8988T (cell line): ENCODE results near the gene PTH1R.

Experiments
- DNase-seq: peaks from one replicate; pipeline ENCODE4 v3.0.0; 2011

PTH1R gene

DNA sequence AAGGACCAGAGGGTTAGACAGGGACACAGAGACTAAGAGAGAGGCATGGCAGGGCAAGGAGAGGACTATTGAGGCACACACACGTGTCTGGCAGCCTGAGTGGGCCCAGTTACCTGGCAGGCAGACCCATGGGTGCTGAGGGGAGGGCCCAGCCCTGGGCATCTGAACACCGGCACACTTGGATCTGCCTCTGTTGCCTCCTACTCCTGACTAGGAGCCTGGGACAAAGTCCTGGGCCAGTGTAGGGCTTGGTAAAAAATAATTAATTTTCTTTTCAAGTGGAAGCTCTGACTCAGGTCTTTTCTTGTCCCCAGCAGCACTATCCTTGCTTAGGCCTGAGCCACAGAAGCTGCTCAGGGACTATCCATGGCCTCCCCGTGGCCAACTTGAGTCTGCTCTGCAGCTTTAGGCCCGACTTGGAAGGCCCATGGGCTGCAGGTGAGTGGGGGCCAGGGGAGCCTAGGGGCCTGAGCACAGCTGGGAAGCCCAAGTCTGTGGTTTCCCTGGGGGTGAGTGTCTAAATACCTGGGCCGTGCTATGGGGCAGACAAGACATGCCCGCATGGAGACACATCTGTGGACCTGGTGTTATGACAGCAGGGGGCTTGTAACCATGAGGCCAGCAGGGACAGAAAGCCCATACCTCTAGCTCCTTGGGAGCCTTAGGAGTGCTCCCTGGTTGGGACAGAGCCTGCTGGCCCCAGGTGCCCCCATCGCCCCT lies at the start of gene PTH1R:
Gene PTH1R, plus strand, starts transcription at position 316 of the 720 bp plus-strand sequence. CDS start 5,839 bp downstream, outside the sequence.
- DNase-seq = no peak

DNA sequence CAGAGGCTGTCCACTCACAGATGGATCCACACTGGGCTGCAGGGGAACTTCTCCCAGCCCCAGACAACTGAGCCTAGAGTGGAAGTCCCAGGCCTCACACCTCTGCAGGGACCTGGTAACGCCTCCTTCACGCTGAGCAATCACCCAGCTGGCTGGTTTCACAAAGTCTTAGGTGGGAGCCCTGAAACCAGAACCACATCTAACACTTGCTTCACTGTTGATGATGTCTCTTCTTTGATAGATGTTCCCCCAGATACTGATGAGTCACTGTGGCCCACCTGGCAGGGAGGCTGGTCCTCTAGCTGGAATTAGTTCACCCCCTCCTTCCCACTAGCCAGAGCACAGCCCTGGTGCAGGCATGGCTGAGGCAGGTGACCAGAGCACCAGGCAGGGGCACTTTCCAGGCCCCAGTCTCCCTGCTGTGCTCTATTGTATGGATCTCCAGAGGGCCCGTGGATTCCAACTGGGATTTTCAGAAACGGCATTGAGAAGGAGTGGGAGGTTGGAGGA lies 47.8 kb upstream of the PTH1R start:
- DNase-seq = no peak

DNA sequence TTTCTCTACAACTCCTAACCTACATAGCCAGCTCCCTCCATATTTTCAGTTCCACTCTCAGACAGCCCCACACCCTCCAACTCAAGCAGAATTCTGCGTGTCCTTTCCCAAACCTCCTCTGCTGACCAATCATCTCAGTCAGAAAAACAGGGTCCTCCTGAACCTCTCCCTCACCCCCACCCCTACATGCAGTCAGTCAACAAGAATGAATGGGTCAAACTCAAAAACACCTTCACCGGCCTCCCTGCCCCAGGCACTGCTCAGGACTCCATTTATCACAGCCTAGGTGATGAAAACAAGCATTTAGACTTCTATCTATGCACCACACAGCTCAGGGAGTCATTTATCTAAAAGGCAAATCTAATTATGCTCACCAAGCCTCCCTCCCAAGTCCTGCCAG lies 46.7 kb upstream of the PTH1R start:
- no peak for DNase-seq

DNA sequence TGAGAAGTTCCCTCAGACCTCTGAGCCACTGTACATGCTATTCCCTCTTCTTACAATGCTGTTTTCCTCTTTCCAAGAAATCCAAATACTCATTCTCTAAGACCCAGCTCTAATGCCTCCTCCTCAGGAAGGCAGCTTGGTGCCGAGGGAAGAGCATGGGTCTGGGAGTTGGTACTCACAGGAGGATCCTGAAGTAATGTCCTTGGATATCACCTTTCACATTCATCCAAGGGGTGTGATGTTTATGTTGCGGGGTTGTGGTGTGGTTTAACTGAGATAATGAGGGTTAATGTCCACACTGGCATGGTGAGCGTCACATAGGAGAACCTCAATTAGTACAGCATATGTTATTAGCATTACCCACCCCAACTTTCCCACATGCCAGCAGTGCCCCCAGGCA lies 46.2 kb upstream of the PTH1R start:
- no peak for DNase-seq

DNA sequence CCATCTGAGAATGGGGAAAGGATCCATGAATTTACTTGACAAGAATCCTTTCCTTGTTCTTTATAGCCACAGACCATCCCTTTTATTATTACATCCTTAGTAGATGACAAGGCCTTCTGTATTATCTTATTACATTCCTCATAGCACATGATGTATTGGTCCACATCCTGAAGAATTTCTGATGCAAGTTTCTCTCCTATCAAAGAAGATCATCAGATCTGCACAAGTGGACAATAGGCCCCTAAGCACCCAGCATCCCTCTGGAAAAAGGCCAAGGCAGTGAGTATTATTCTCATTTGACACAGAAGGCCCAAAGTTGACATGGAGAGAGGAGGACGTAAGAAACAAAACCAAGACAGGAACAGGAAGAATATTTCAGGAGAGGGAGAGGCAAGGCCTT lies 45.7 kb upstream of the PTH1R start:
- DNase-seq = no peak

DNA sequence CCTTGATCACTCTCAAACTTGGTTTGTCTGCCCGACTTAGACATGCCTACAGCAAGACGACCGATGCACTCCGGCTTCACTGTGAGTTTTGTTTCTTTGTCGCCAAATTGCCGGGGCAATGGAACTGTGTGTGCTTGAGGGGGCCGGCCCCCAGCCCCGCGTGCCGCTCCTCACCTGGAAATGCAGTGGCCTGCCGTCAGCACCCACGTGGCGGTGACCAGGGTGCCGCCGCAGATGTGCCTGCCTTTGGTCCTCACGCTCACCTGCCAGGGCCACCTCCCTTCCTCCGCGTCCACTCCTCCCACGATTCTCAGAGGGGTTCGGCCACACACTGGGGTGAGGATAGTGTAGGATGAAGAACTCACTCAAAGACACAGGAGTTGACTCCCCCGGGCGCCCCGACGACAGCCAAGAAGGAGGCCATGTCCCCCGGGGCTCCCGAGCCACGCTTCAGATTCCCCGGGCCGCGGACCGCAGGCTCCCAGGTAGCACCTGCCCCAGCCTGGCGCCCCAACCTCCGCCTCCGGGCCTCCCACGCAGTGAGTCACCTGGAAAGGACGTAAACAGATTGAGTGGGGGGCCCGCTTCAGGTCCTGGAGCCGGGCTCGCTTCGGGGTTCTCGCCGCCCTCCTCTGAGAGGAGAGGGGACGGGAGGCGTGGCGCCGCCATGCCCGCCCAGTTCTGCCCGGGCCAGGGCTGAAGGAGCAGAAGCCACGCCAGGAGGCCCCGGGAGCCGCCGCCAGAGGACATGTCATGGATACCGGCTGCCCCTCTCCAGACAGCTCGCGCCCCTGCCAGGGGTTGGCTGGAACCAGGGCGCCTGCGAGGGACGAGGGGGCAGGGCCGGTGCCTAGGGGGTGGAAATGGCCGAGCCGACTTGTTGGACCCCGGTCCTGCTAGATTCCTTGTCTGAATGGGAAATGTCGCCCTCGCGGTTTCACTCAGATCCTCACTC lies 43.9 kb upstream of the PTH1R start:
- DNase-seq = no peak

DNA sequence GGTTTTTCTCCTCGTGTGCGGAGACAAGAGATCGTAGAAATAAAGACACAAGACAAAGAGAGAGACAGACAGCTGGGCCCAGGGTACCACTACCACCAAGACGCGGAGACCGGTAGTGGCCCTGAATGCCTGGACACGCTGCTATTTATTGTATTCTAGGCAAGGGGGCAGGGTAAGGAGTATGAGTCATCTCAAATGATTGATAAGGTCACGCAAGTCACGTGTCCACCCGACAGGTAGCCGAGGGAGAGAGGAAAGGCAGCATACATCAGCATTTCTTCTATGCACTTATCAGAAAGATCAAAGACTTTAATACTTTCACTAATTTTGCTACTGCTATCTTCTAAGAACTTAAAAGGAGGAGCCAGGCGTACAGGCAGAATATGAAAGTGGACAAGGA lies 42.5 kb upstream of the PTH1R start:
- DNase-seq = no peak

DNA sequence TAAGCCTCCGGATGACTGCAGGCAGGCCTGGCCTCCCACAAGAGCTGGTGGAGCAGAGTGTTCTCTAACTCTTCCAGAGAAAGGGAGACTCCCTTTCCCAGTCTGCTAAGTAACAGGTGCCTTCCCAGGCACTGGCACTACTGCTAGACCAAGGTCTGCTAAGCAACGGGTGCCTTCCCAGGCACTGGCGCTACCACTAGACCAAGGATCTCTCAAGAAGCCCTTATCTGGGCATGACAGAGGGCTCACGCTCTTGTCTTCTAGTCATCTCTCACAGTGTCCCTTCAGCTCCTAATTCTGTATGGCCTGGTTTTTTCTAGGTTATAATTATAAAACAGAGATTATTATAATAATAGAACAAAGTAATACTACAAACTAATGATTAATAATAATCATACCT lies 42.0 kb upstream of the PTH1R start:
- DNase-seq = no peak

DNA sequence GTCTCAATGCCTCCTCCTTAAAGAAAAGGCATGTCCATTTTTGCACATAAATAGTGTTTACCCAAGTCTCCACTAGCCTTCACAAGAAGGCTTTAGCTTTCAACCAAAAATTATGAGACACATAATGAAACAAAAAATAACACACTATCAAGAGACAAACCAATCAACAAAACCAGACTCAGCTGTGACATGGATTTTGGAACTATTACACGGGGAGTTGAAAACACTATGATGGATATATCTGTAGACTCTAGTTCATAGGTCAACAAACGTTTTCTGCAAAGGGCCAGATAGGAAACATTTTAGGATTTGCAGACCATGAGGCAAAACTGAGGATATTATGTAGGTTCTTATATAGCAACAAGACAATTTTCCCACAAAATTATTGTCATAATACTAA lies 39.2 kb upstream of the PTH1R start:
- DNase-seq = no peak

DNA sequence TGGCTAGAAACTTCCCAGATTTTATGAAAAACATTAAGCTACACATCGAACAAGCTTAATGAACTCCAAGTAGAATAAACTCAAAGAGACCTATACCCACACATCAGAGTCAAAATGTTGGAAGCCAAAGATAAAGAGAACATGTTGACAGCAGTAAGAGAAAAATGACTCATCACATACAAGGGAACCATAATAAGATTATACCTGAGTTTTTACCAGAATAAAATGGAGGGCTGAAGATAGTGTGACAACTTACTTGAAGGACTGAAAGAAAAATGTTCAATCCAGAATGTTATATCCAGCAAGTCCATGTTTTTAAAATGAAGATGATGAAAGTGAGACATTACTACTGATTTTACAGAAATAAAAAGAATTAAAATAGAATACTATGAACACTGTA lies 37.0 kb upstream of the PTH1R start:
- no peak for DNase-seq

DNA sequence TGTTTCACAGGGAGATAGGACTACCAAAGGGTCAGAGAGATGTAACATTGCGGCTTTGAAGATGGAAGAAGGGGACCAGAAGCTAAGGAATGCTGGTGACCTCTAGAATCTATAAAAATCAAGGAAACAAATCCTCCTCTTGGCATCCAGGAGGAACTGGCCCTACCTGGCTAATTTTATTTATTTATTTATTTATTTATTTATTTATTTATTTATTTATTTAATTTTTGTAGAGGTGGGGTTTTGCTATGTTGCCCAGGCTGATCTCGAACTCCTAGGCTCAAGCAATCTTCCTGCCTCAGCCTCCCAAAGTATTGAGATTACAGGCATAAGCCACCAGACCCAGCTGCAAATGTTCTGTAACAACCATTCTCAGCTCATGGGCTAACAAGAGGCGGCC lies 34.0 kb upstream of the PTH1R start:
- no peak for DNase-seq

DNA sequence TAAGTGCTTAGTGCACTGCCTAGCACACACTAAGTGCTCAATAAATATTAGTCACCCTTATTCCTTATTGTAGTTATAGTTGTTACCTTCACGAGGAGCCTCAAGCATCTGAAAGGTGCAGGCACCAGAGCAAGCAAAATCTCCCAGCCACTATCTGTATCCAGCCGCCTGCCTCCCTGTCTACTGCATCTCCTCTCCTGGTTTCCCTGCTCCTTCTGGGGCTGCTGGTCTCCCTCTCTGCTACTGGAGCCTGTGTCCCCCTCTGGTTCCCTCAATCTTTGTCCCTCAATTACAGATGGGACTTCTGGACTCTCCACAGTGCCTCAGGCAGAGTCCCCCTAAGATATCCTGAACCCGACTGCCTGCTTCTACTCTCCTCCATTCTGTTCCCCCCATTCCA lies 33.1 kb upstream of the PTH1R start:
- DNase-seq = no peak

DNA sequence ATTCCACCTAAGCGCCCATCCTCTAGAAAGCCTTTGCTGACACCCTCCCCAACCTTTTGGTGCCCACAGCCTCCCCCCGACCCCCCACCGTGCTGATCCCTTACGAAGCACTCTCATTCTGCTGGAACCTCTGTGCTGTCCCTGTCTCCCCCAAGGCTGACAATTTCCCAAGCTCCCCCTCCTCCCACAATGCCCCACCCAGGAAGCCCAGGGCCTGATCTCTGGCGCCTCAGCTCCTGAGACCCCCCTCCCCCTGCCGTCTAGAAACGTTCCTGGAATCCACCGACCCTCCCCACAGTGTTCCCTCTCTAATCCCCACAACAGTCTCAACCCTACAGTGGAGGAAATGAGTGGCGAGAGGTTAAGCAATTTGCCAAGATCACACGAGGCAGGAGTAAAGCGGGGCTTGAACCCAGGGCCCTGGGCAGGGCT lies 32.6 kb upstream of the PTH1R start:
- DNase-seq = no peak

DNA sequence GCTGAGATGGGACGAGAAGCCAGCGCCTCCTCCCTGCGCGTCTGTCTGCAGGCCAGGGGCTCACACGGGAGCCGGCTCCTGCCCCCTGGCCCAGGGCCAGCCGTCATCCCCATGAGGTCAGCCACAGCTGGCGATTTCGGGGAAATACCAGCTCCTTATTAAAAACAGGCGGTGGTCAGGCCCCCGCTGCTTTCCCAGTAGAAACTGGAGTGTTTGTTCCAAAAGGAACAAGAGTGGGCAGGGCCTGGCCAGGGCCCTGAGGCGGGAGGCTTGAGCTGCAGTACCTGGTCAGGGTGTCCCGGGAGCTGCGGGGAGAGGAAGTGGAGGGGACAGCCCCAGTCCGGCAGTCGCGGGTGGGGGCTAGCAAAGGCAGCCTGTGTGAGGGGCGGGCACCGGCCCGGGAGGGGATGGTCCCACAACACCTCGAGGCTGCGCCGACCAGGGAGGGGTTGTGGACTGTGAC lies 32.1 kb upstream of the PTH1R start:
- DNase-seq = no peak

DNA sequence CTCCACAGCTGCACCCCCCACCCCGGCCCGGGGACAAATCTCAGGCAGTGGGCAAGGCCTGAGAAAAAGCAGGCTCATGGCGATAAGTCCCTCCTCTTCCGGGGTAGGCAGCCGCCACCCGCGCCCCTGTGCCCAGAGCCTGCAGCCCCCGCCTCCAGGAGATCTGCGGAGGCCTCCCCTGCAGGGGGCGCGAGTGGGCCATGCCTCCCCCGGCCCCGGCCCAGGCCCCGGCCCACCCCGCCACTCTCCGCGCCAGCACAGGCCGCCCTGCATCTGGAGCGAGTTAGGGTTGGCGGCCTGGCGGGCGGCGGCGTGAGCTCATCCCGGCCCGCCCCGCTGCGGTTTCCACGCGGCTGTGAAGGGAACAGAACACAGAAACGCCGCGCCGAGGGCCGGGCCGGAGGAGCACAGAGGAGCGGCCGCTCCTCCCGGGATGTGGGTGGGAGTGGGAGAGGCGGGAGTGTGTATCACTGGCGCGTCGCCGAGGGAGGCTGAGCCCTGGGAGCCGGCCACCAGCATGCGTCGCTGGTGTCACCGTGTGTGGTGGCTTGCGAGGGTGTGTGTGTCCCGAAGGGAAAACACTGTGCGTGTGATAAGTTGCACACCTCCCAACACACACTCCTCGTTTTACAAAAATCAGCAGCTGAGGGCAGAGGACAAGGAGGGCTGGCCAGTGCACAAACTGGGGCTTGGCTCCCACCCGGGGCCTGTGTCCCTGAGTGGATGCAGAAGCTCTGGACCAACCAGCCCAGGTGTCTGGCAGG lies 31.5 kb upstream of the PTH1R start:
- DNase-seq = peak; percentile 69

DNA sequence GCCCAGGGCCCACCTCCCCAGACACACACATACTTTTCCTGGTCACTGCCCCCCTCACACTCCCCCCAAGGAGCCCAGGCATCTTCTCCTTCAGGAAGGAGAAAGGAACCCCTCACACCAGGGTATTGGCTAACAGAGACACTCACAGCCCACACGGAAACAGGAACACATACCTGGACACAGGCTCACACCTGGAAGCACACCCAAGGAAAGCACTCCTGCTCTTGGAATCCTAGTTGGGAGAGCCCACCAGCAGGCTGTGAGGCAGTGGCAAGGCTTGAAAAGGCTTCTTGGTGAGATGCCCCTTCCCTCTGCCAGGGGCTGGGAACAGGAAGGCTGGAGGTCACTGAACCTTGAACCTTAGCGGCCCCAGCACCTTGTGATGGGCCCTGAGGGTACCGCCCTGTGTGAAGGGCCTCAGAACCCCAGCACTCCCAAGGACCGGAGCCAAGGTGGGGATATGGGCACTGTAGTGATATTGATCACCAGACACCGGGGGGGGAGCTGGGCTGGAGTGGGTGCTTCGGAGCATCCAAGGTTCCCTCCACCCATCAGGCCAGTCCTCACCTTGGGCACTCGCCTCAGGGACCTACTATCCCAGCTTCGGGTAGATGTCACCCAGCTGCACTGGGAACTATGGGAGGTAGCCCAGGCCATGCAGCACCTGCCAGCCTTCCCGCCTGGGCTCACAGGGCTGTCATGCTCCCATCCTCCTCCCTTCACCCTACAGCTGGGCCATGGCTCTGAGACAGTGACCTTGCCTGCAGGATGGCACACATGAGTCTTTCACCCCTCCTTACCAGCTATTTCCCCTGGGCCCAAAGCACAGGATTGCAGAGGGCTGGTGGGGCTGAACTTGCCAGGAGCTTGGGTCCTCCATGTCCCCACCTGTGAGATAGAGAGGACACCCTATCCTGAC lies 30.6 kb upstream of the PTH1R start:
- no peak for DNase-seq

DNA sequence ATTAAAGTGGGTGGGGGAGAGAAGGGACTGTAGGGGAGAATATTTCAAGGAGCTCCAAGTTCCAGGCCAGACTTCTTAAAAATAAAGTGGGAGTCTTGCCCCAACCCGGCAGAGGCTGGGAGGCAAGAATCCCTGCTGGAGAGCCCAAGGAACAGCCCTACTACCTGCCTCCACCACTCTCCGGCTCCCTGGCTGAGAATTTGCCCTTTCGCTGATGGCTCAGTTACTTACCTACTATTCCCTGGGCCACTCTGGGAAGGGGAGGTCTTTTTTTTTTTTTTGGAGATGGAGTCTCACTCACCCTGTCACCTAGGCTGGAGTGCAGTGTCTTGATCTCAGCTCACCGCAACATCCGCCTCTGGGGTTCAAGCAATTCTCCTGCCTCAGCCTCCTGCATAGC lies 29.8 kb upstream of the PTH1R start:
- DNase-seq = no peak

DNA sequence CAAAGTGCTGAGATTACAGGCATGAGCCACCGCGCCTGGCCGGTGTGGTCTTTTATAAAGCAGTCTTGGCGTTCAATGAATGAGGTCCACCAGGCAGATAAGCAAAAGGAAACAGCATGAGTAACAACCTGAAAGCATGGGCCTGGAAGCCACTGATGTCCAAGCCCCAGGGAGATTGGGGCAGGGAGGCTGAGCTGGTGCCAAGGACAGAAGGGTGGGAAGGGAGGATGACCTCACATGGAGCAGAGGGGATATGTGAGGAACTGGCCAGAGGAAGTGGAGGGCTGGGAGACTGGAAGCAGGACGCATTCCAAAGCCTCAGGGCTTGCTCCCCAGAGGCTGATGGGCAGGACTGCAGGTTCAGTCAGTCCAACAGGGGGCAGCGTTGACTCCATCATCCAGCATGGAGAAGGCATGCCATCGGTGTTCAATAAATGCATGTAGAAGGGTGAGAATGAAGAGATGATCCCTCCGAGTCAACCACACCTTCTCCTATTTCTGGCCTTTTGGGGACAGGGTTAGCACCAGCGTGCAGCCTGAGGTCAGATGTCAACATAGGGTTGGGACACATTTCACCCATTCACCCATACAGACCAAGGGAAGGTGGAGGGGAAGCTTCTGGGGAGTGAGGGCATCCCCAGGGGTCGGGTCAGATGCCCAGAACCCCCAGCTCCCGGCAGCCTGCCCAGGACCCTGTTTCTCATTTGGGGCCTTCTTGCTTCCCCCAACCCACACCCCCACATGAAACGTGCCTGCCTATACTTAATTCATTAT lies 29.1 kb upstream of the PTH1R start:
- peak; percentile 81 for DNase-seq

DNA sequence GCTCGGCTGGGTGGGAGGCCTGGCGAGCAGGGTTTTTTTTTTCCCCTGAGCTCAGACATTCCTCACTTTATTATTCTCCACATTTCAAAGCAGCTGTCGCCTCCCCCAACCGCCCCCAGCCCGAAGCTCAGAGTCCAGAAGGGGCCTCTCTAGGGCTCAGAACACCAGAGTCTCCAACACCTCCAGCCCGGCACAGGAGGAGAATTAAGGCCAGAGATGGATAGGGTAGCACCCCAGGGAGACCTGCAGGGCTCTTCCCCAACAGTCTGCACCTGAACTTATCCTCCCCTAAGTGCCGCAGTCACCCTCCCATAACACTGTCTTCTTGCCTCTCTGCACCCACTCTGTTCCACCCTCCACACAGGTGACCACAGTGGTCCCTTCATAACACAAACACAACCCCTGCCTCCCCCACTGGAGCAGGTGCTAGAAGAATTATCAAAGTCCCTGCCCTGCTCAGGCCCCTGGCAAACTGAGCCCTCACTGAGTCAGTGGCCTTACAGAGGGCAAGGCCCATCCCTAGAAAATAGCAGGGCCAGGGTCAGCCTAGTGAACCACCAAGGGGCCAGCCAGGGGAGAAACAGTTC lies 28.4 kb upstream of the PTH1R start:
- no peak for DNase-seq

DNA sequence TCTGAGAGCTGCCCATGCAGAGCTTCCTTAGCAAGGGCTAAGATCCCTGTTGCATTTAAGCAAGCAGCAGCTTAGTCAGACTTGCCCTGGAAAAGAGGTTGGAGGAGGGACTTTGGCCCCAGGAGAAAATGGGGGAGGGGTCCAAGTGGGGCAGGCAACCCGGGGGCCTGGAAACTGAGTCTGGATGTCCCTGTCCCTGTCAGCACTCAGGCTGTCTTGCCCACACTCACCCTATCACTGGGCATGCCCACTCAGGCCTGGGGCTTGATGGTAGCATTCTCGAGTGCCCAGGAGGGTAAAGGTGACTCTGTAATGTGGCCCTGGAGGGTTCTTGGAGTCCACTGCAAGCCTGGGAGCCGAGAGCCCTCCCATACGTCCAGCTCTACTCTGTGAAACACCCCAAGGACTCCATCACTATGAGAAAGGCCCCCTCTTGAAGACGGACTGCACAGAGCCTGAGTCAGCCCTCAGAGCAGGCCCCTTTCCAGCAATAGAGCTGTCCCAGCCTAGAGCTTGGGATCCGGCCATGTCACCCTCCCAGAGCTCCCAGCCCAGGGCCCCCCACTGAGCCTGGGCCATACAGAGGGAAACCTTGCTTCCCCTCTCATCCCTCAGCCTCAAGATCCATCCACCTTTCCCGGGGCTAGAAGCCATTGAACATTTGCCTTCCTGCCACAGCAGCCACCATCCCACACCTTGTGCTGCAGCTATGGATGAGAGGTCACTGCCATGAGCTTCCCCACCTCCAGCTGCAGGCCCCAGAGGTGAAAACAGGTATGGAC lies 27.6 kb upstream of the PTH1R start:
- DNase-seq = no peak
